ENCODE data around the gene DSC3. TPM values are rescaled to one million over a fixed set of nuclear protein-coding genes. Genes with fewer than 3 reads are reported as not detected.
A peak's percentile ranks its signal among the peaks of the same experiment; 100 is the strongest.

The DSC3 gene
- polyA plus RNA-seq (2012; ENCODE audit: low read depth, missing spikeins) = 0.89 TPM

DNA sequence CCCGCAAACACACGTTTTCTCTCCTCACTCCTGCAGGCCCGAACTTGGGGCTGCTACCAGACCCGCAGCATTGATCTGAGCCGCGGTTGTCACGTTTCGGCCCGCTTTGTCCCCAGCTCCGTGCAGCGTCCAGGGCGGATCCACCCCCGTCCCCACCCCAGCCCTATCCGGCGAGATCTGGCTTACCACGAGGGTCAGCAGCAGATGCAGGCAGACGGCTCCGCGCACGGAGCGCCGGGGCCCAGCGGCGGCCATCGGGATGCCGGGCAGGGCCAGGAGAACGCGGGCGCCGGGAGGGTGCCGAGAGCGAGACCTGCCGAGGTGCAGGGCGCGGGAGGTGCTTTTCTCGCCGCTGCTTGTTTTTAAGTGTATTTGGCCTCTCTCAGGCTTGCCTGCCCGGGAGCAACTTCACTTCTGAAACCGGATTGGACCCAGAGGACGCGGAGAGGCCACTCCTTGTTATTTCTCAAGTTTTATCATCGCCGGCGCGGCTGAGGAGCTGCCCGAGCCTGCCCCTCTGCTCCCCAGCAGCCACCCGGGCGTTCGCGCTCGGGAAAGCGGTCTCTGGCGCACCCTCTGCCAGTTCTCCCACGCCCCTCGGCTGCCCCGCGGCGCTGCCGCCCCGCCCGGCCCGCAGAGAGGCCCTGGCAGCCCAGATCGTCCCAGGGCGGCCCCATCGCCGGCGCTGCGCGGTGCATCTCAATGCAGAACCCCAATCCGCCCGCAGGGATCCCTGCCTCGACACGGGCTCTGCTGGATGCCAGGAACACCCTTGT, at the start of gene DSC3:
Gene DSC3 (minus strand): TSS at position 337 of the 776 bp plus-strand sequence. CDS start 82 bp downstream, at position 255.
- FAIRE-seq (no peak), DNase-seq (ENCODE audit: insufficient read length, low spot score) (no peak)
- TF ChIP-seq SPI1 (IDR thresholded peaks at IDR 0.05; ENCODE audit: low read depth, low read length) (no peak), POU2F2 (IDR thresholded peaks at IDR 0.05; ENCODE audit: low read depth, low read length) (no peak), TAF1 (IDR thresholded peaks at IDR 0.05; ENCODE audit: low read depth, low read length) (no peak), PAX5 (IDR thresholded peaks at IDR 0.05; ENCODE audit: insufficient read depth, low read length, severe bottlenecking) (no peak)

- no peak for DNase-seq (ENCODE audit: insufficient read length, low spot score)
- TF ChIP-seq PAX5 (IDR thresholded peaks at IDR 0.05; ENCODE audit: insufficient read depth, low read length, severe bottlenecking) (no peak), POLR2A (IDR thresholded peaks at IDR 0.05; ENCODE audit: low read depth, low read length) (no peak), SPI1 (IDR thresholded peaks at IDR 0.05; ENCODE audit: low read depth, low read length) (no peak), POU2F2 (IDR thresholded peaks at IDR 0.05; ENCODE audit: low read depth, low read length) (no peak), TAF1 (IDR thresholded peaks at IDR 0.05; ENCODE audit: low read depth, low read length) (no peak), POLR2AphosphoS5 (IDR thresholded peaks at IDR 0.05; ENCODE audit: low read depth, low read length) (no peak)
Observed at GRCh38 chr18:31091350-31091749, 48.8 kb upstream of the DSC3 start.

DNA sequence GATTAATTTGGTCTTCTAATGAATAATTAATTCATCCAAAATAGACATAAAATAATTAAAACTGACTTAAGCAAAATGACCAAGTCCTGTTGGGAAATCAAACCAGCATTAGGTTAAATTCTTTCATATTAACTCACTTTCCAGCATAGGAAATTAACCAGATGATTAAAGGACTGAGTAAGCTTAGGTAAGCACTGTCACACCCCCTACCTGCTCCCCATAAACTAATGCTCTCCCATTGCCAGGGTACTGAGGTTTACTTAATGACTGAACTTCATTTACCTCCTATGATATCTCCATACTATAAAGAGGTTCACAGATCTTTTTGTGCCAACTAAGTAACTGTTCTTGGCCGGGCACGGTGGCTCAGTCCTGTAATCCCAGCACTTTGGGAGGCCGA, 46.0 kb upstream of the DSC3 start:
- DNase-seq (ENCODE audit: insufficient read length, low spot score) (no peak), FAIRE-seq (no peak)
- TF ChIP-seq SPI1 (IDR thresholded peaks at IDR 0.05; ENCODE audit: low read depth, low read length) (no peak), TAF1 (IDR thresholded peaks at IDR 0.05; ENCODE audit: low read depth, low read length) (no peak), POLR2AphosphoS5 (IDR thresholded peaks at IDR 0.05; ENCODE audit: low read depth, low read length) (no peak), POU2F2 (IDR thresholded peaks at IDR 0.05; ENCODE audit: low read depth, low read length) (no peak)

More at GRCh38 chr18:31091350-31091749, 48.8 kb upstream of the DSC3 start:
- FAIRE-seq = no peak

DNA sequence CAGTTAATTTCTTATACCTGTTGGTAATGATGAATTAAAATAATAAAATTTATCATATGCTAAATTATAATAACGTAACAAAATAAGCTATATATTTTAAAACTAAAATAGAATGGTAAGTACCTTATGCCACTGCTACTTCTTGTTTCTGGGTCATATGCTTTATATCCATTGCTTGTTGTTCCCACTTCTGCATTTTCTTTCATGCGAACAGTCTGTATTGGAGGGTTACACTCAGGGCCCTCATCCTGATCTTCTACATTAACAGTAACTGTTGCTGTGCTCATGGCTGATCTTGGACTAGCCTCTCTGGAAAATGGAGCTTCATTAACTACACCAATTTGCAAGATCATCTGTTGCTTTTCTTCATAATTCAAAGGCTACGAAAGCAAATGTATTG, 37.4 kb upstream of the DSC3 start:
- FAIRE-seq (no peak), DNase-seq (ENCODE audit: insufficient read length, low spot score) (no peak)
- TF ChIP-seq SPI1 (IDR thresholded peaks at IDR 0.05; ENCODE audit: low read depth, low read length) (peak; percentile 75), POU2F2 (IDR thresholded peaks at IDR 0.05; ENCODE audit: low read depth, low read length) (no peak)

- DNase-seq (ENCODE audit: insufficient read length, low spot score) (no peak), FAIRE-seq (no peak)
- TF ChIP-seq SPI1 (IDR thresholded peaks at IDR 0.05; ENCODE audit: low read depth, low read length) (peak; percentile 32), POU2F2 (IDR thresholded peaks at IDR 0.05; ENCODE audit: low read depth, low read length) (no peak), TAF1 (IDR thresholded peaks at IDR 0.05; ENCODE audit: low read depth, low read length) (no peak), PAX5 (IDR thresholded peaks at IDR 0.05; ENCODE audit: insufficient read depth, low read length, severe bottlenecking) (no peak), POLR2A (IDR thresholded peaks at IDR 0.05; ENCODE audit: low read depth, low read length) (no peak), POLR2AphosphoS5 (IDR thresholded peaks at IDR 0.05; ENCODE audit: low read depth, low read length) (no peak)
Observed at GRCh38 chr18:31077878-31078277, 35.3 kb upstream of the DSC3 start.

GRCh38 chr18:31072175-31072574, 29.6 kb upstream of the DSC3 start:
- FAIRE-seq (no peak), DNase-seq (ENCODE audit: insufficient read length, low spot score) (no peak)
- TF ChIP-seq PAX5 (IDR thresholded peaks at IDR 0.05; ENCODE audit: insufficient read depth, low read length, severe bottlenecking) (no peak), POLR2A (IDR thresholded peaks at IDR 0.05; ENCODE audit: low read depth, low read length) (no peak)

GRCh38 chr18:31070206-31070605, 27.7 kb upstream of the DSC3 start:
- TF ChIP-seq TAF1 (IDR thresholded peaks at IDR 0.05; ENCODE audit: low read depth, low read length) = no peak
- no peak for TF ChIP-seq POLR2A (IDR thresholded peaks at IDR 0.05; ENCODE audit: low read depth, low read length)
- no peak for TF ChIP-seq SPI1 (IDR thresholded peaks at IDR 0.05; ENCODE audit: low read depth, low read length)
- no peak for TF ChIP-seq POLR2AphosphoS5 (IDR thresholded peaks at IDR 0.05; ENCODE audit: low read depth, low read length)
- TF ChIP-seq POU2F2 (IDR thresholded peaks at IDR 0.05; ENCODE audit: low read depth, low read length) = no peak
- TF ChIP-seq PAX5 (IDR thresholded peaks at IDR 0.05; ENCODE audit: insufficient read depth, low read length, severe bottlenecking) = no peak
- FAIRE-seq = no peak

GRCh38 chr18:31066266-31066665, 23.7 kb upstream of the DSC3 start:
- FAIRE-seq (no peak), DNase-seq (ENCODE audit: insufficient read length, low spot score) (no peak)
- TF ChIP-seq POLR2A (IDR thresholded peaks at IDR 0.05; ENCODE audit: low read depth, low read length) (no peak), POU2F2 (IDR thresholded peaks at IDR 0.05; ENCODE audit: low read depth, low read length) (no peak), POLR2AphosphoS5 (IDR thresholded peaks at IDR 0.05; ENCODE audit: low read depth, low read length) (no peak), SPI1 (IDR thresholded peaks at IDR 0.05; ENCODE audit: low read depth, low read length) (no peak), TAF1 (IDR thresholded peaks at IDR 0.05; ENCODE audit: low read depth, low read length) (no peak), PAX5 (IDR thresholded peaks at IDR 0.05; ENCODE audit: insufficient read depth, low read length, severe bottlenecking) (no peak)

More at GRCh38 chr18:31070206-31070605, 27.7 kb upstream of the DSC3 start:
- no peak for DNase-seq (ENCODE audit: insufficient read length, low spot score)

- FAIRE-seq (no peak), DNase-seq (ENCODE audit: insufficient read length, low spot score) (no peak)
- TF ChIP-seq POLR2A (IDR thresholded peaks at IDR 0.05; ENCODE audit: low read depth, low read length) (no peak), PAX5 (IDR thresholded peaks at IDR 0.05; ENCODE audit: insufficient read depth, low read length, severe bottlenecking) (no peak), POU2F2 (IDR thresholded peaks at IDR 0.05; ENCODE audit: low read depth, low read length) (no peak), POLR2AphosphoS5 (IDR thresholded peaks at IDR 0.05; ENCODE audit: low read depth, low read length) (no peak)
Observed at GRCh38 chr18:31065036-31065773, 22.7 kb upstream of the DSC3 start.

DNA sequence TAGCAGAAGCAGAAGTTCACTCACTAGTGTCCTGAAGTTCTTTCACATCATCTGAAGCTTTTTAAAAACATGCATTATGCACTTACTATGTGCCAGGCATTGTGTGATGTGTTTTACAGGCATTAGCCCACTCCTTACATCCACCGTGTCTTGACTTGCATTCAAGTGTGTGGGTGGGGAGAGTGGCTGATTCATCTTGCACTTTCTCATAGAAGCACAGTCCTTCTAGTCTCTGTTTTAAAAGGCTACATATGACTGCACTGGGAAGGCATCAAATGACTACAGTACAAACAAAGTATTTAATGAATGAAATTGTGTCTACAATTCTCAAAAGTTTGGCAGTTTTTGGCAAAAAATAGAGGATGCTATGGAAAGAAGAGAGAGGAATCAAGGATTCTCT, 21.6 kb upstream of the DSC3 start:
- FAIRE-seq (peak; percentile 13), DNase-seq (ENCODE audit: insufficient read length, low spot score) (no peak)
- TF ChIP-seq TAF1 (IDR thresholded peaks at IDR 0.05; ENCODE audit: low read depth, low read length) (no peak), POLR2A (IDR thresholded peaks at IDR 0.05; ENCODE audit: low read depth, low read length) (no peak), POLR2AphosphoS5 (IDR thresholded peaks at IDR 0.05; ENCODE audit: low read depth, low read length) (peak; percentile 35; the same call in 1 of the 2 replicates), PAX5 (IDR thresholded peaks at IDR 0.05; ENCODE audit: insufficient read depth, low read length, severe bottlenecking) (no peak), SPI1 (IDR thresholded peaks at IDR 0.05; ENCODE audit: low read depth, low read length) (no peak), POU2F2 (IDR thresholded peaks at IDR 0.05; ENCODE audit: low read depth, low read length) (peak; percentile 69)

Measured in GM12891 (cell line).